ENCODE measurements around the gene UIMC1.

UIMC1 gene

DNA sequence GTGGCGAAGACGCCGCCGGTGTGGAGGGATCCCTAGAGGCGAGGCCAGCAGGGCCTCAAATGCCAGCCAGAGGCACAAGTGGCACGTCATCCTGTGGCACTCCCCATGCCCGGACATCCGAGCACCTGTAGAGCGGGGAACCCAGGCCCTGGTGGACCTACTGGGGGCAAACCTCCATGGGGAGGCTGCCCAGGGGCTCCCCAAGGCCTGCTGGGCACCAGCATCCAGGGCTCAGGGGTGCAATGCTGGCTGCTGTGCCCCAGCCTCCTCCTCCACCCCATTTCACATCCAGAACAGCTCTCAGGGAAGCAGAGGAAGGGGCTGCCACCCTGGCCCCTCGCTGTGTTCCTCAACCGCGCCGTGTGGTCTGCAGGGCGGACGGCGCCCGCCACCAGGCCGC lies 151.0 kb downstream of the UIMC1 start:
- no peak overlapping the region for H3K27ac Mint-ChIP-seq
- no peaks in the 10 kb centered on the region for H3K4me1 Mint-ChIP-seq
- H3K9me3 Mint-ChIP-seq: no peaks in the 10 kb centered on the region
- ATAC-seq (no peak), DNase-seq (no peak)
- H3K4me3 Mint-ChIP-seq: no peak overlapping the region
- peaks cover 38% of the 10 kb centered on the region for H3K27me3 Mint-ChIP-seq

Data from stimulated activated naive CD8-positive, alpha-beta T cell treated with anti-CD3 and anti-CD28 coated beads, Interleukin-15, amount 100 ng/mL, for 72 hours (primary cell).